Suprapubic skin (tissue), 4 donors: ENCODE data around the gene TPCN1. TPM values are rescaled to one million over a fixed set of nuclear protein-coding genes. Genes with fewer than 3 reads are reported as not detected.

Experiments used
- DNase-seq, 2 donors: peaks; one replicate each; pipeline ENCODE4 v3.0.0-alpha.2; 2019; ENCODE audit warnings: low spot score in 2 of 2
- H3K27ac ChIP-seq: fragments of 200-600 bp; sonication (generic); one replicate; pipeline ENCODE4 v1.5.1; 2019
- H3K27me3 ChIP-seq: fragments of 200-600 bp; sonication (generic); one replicate; pipeline ENCODE4 v1.5.1; 2019
- H3K36me3 ChIP-seq: fragments of 200-600 bp; sonication (generic); one replicate; pipeline ENCODE4 v1.5.1; 2019
- H3K4me1 ChIP-seq: fragments of 200-600 bp; sonication (generic); one replicate; pipeline ENCODE4 v1.5.1; 2019
- H3K4me3 ChIP-seq: fragments of 200-600 bp; sonication (generic); one replicate; pipeline ENCODE4 v1.5.1; 2019; ENCODE audit warnings: mild to moderate bottlenecking
- H3K9me3 ChIP-seq: fragments of 200-600 bp; sonication (generic); one replicate; pipeline ENCODE4 v1.5.1; 2019
- CTCF ChIP-seq, 2 donors: fragments of 200-600 bp in 1 of 2; fragments of 450-650 bp in 1 of 2; sonication (generic) in 1 of 2; IDR thresholded peaks; one replicate each; pipeline ENCODE4 v1.5.1; 2016 to 2019; ENCODE audit warnings: antibody characterized with exemption in 2 of 2, mild to moderate bottlenecking in 1 of 2, moderate library complexity in 1 of 2
- EP300 ChIP-seq: sonication (generic); formaldehyde crosslinking; IDR thresholded peaks from one replicate; pipeline ENCODE4 v1.6.1; 2017; ENCODE audit warnings: antibody characterized with exemption
- POLR2A ChIP-seq, 2 donors: fragments of 450-650 bp; IDR thresholded peaks; one replicate each; pipeline ENCODE4 v1.6.1; 2017; ENCODE audit warnings: antibody characterized with exemption in 2 of 2, mild to moderate bottlenecking in 2 of 2, moderate library complexity in 2 of 2
- POLR2AphosphoS5 ChIP-seq, 3 donors: sonication (generic); formaldehyde crosslinking; IDR thresholded peaks; one replicate each; pipeline ENCODE4 v1.6.1; 2017; ENCODE audit warnings: antibody characterized with exemption in 3 of 3
- WGBS: methylation state at CpG from one replicate; pipeline ENCODE4 v1.1.5; 2018; 5-methylcytosine and 5-hydroxymethylcytosine counted together
- total RNA-seq, 4 donors: library from RNA; depleted of rRNA; stranded (reverse); fragments of >200 nt; gene quantifications; one replicate each; pipeline ENCODE4 v1.1.0, GENCODE V29; 2016

The TPCN1 gene
- total RNA-seq, 4 donors from 2014 or later, result 15.5 to 74.1 (median 35.6) TPM

- peak in 1 of 2 donors; percentile 78 for DNase-seq
- Histone ChIP-seq H3K27ac (peak overlapping the region; percentile 96), H3K27me3 (no peaks in the 10 kb centered on the region), H3K4me3 (peak overlapping the region; percentile 92), H3K4me1 (peaks cover 35% of the 10 kb centered on the region), H3K9me3 (no peaks in the 10 kb centered on the region), H3K36me3 (peaks cover 13% of the 10 kb centered on the region)
- TF ChIP-seq POLR2AphosphoS5 (IDR thresholded peaks at IDR 0.05) (peak in 2 of 3 donors; percentile 50 to 85), POLR2A (IDR thresholded peaks at IDR 0.05) (no peak)
- WGBS, result 24% methylated on average over 11 of the region's 11 CpGs
Measured at GRCh38 chr12:113222730-113223531, 1.7 kb downstream of the TPCN1 start.

GRCh38 chr12:113224955-113225354, 3.7 kb downstream of the TPCN1 start:
- Histone ChIP-seq H3K27ac (no peak overlapping the region), H3K27me3 (no peaks in the 10 kb centered on the region), H3K9me3 (no peaks in the 10 kb centered on the region), H3K4me1 (peaks cover 52% of the 10 kb centered on the region), H3K4me3 (no peak overlapping the region), H3K36me3 (peaks cover 15% of the 10 kb centered on the region)
- 93% methylated on average over 4 of the region's 4 CpGs for WGBS
- TF ChIP-seq POLR2A (IDR thresholded peaks at IDR 0.05) (no peak), CTCF (IDR thresholded peaks at IDR 0.05) (no peak), POLR2AphosphoS5 (IDR thresholded peaks at IDR 0.05) (no peak), EP300 (no peak)
- DNase-seq, result no peak

- no peaks in the 10 kb centered on the region for H3K27me3 ChIP-seq
- TF ChIP-seq EP300, result no peak
- no peak for TF ChIP-seq CTCF (IDR thresholded peaks at IDR 0.05)
- TF ChIP-seq POLR2A (IDR thresholded peaks at IDR 0.05), result no peak
- no peak for TF ChIP-seq POLR2AphosphoS5 (IDR thresholded peaks at IDR 0.05)
- no peak overlapping the region for H3K4me3 ChIP-seq
- peaks cover 47% of the 10 kb centered on the region for H3K4me1 ChIP-seq
- peaks cover 34% of the 10 kb centered on the region for H3K36me3 ChIP-seq
- WGBS, result 79% methylated on average over 13 of the region's 13 CpGs
- H3K9me3 ChIP-seq, result no peaks in the 10 kb centered on the region
- no peak for DNase-seq
- H3K27ac ChIP-seq, result no peak overlapping the region
Measured at GRCh38 chr12:113226696-113227568, 5.7 kb downstream of the TPCN1 start.

- Histone ChIP-seq H3K4me3 (no peak overlapping the region), H3K4me1 (peaks cover 46% of the 10 kb centered on the region), H3K27ac (peak overlapping the region; percentile 43), H3K36me3 (peaks cover 44% of the 10 kb centered on the region), H3K9me3 (no peaks in the 10 kb centered on the region), H3K27me3 (no peaks in the 10 kb centered on the region)
- no peak for TF ChIP-seq POLR2A (IDR thresholded peaks at IDR 0.05)
- TF ChIP-seq EP300, result no peak
- TF ChIP-seq CTCF (IDR thresholded peaks at IDR 0.05), result no peak
- no peak for TF ChIP-seq POLR2AphosphoS5 (IDR thresholded peaks at IDR 0.05)
- no peak for DNase-seq
- WGBS, result 89% methylated on average over 5 of the region's 5 CpGs
Measured at GRCh38 chr12:113227686-113228391, 6.6 kb downstream of the TPCN1 start.

GRCh38 chr12:113228394-113229028, 7.2 kb downstream of the TPCN1 start:
- TF ChIP-seq CTCF (IDR thresholded peaks at IDR 0.05) (no peak), EP300 (no peak), POLR2A (IDR thresholded peaks at IDR 0.05) (no peak), POLR2AphosphoS5 (IDR thresholded peaks at IDR 0.05) (no peak)
- no peak for DNase-seq
- peaks cover 43% of the 10 kb centered on the region for H3K4me1 ChIP-seq
- peak overlapping the region; percentile 43 for H3K27ac ChIP-seq
- H3K27me3 ChIP-seq, result no peaks in the 10 kb centered on the region
- 66% methylated on average over 5 of the region's 5 CpGs for WGBS
- no peak overlapping the region for H3K4me3 ChIP-seq
- H3K36me3 ChIP-seq, result peaks cover 50% of the 10 kb centered on the region
- no peaks in the 10 kb centered on the region for H3K9me3 ChIP-seq
